GM18858 (cell line): ENCODE results near the gene PAX5.

Source experiments
- ATAC-seq: cut with Tn5 transposase; IDR thresholded peaks from one replicate; pipeline ENCODE4 v1.9.1; 2021; ENCODE audit not compliant: unreplicated experiment

Gene PAX5

GRCh38 chr9:37025823-37026112 lies 8.3 kb downstream of the PAX5 start:
- ATAC-seq = no peak

GRCh38 chr9:37025071-37025822 lies 8.8 kb downstream of the PAX5 start:
- ATAC-seq = no peak

GRCh38 chr9:37017546-37017945 lies 16.5 kb downstream of the PAX5 start:
- no peak for ATAC-seq

GRCh38 chr9:37011530-37011929 lies 22.5 kb downstream of the PAX5 start:
- no peak for ATAC-seq

GRCh38 chr9:37010976-37011375 lies 23.1 kb downstream of the PAX5 start:
- no peak for ATAC-seq

GRCh38 chr9:37010180-37010579 lies 23.9 kb downstream of the PAX5 start:
- ATAC-seq = peak; percentile 30

GRCh38 chr9:37007295-37007694 lies 26.8 kb downstream of the PAX5 start:
- ATAC-seq = no peak

- ATAC-seq = no peak
Observed at GRCh38 chr9:37005517-37006140, 28.4 kb downstream of the PAX5 start.

- no peak for ATAC-seq
Observed at GRCh38 chr9:37004424-37004935, 29.6 kb downstream of the PAX5 start.

GRCh38 chr9:37002413-37003217 lies 31.5 kb downstream of the PAX5 start:
- ATAC-seq = no peak

- no peak for ATAC-seq
Observed at GRCh38 chr9:37002036-37002412, 32.0 kb downstream of the PAX5 start.

- ATAC-seq = no peak
Observed at GRCh38 chr9:37001459-37001858, 32.6 kb downstream of the PAX5 start.

GRCh38 chr9:36999728-37000333 lies 34.2 kb downstream of the PAX5 start:
- no peak for ATAC-seq

- no peak for ATAC-seq
Observed at GRCh38 chr9:36997414-36997813, 36.7 kb downstream of the PAX5 start.

- ATAC-seq = no peak
Observed at GRCh38 chr9:36996706-36997086, 37.4 kb downstream of the PAX5 start.

- ATAC-seq = peak; percentile 26
Observed at GRCh38 chr9:36995927-36996705, 38.0 kb downstream of the PAX5 start.

GRCh38 chr9:36993933-36994764 lies 39.9 kb downstream of the PAX5 start:
- ATAC-seq = peak; percentile 56

GRCh38 chr9:36992501-36993316 lies 41.4 kb downstream of the PAX5 start:
- ATAC-seq = no peak

GRCh38 chr9:36991516-36992134 lies 42.4 kb downstream of the PAX5 start:
- no peak for ATAC-seq
